Esophagus squamous epithelium (tissue), 5 donors: ENCODE measurements around the gene CEP95. TPM values are rescaled to one million over a fixed set of nuclear protein-coding genes. Genes with fewer than 3 reads are reported as not detected.

Experiments used
- DNase-seq: peaks from one replicate; lab custom pipeline; 2025; lab: John Stamatoyannopoulos, UW
- H3K27ac ChIP-seq, 4 donors: fragments of 200-600 bp; sonication (generic); one replicate each; pipeline ENCODE4 v1.5.1; 2016 to 2019; ENCODE audit warnings: mild to moderate bottlenecking in 1 of 4
- H3K27me3 ChIP-seq, 4 donors: fragments of 200-600 bp; sonication (generic); 1 replicate in 3 of 4; 2 replicates in 1 of 4; pipeline versions ENCODE4 v1.5.1 to v1.6.0; 2017 to 2021; ENCODE audit warnings: antibody characterized with exemption in 1 of 4
- H3K36me3 ChIP-seq, 3 donors: fragments of 200-600 bp; sonication (generic); one replicate each; pipeline ENCODE4 v1.5.1; 2016 to 2019
- H3K4me1 ChIP-seq, 3 donors: fragments of 200-600 bp; sonication (generic); one replicate each; pipeline ENCODE4 v1.5.1; 2017 to 2019
- H3K4me3 ChIP-seq, 4 donors: fragments of 200-600 bp; sonication (generic); 1 replicate in 3 of 4; 2 replicates in 1 of 4; pipeline ENCODE4 v1.5.1; 2016 to 2019; ENCODE audit warnings: mild to moderate bottlenecking in 2 of 4, moderate library complexity in 1 of 4
- H3K9me3 ChIP-seq, 3 donors: fragments of 200-600 bp; sonication (generic); one replicate each; pipeline ENCODE4 v1.5.1; 2016 to 2019
- CTCF ChIP-seq, 6 experiments: fragments of 450-650 bp in 4 of 6; fragments of 200-600 bp in 2 of 6; sonication (generic) in 2 of 6; IDR thresholded peaks; one replicate each; pipeline ENCODE4 v1.5.1; 2016 to 2019; ENCODE audit warnings: antibody characterized with exemption in 6 of 6, mild to moderate bottlenecking in 4 of 6, moderate library complexity in 4 of 6
- POLR2A ChIP-seq, 4 donors: fragments of 450-650 bp; IDR thresholded peaks; one replicate each; pipeline ENCODE4 v1.6.1; 2017; ENCODE audit warnings: antibody characterized with exemption in 4 of 4, mild to moderate bottlenecking in 4 of 4, moderate library complexity in 3 of 4
- WGBS, 2 donors: methylation state at CpG; one replicate each; pipeline ENCODE4 v1.1.5; 2018; 5-methylcytosine and 5-hydroxymethylcytosine counted together
- intact Hi-C: fragments of 100-400 bp; cut with DNase I; formaldehyde crosslinking; loops from one replicate; pipeline ENCODE4 v1.15.0; 2022
- total RNA-seq, 4 donors: library from RNA; depleted of rRNA; stranded (reverse); fragments of >200 nt; gene quantifications; one replicate each; pipeline ENCODE4 v1.1.0, GENCODE V29; 2016
- donor health status: DM: yes; HTN: yes; CAD: no.

The CEP95 gene
- total RNA-seq, 4 donors from 2014 or later = 10.3 to 44.1 (median 23.6) TPM

GRCh38 chr17:64498308-64499203 lies 8.2 kb upstream of the CEP95 start:
- Histone ChIP-seq H3K27ac (peak overlapping the region in 2 of 4 donors; percentile 0 to 90), H3K4me1 (peaks cover 14 to 96% (median 65%) of the 10 kb centered on the region in 3 donors), H3K9me3 (no peaks in the 10 kb centered on the region), H3K27me3 (no peaks in the 10 kb centered on the region), H3K4me3 (no peak overlapping the region), H3K36me3 (peaks cover 25 to 63% (median 45%) of the 10 kb centered on the region in 3 donors)
- WGBS, 2 donors = 59% methylated on average over 7 of the region's 7 CpGs
- no peak for TF ChIP-seq CTCF (IDR thresholded peaks at IDR 0.05)
- no peak for TF ChIP-seq POLR2A (IDR thresholded peaks at IDR 0.05)
- intact Hi-C loops = loop anchor here (10.0 kb wide), 1 partner anchor 74 kb away; no protein-coding TSS in a partner anchor
- no peak for DNase-seq

GRCh38 chr17:64499805-64500486 lies 6.8 kb upstream of the CEP95 start:
- peaks cover 25 to 76% (median 46%) of the 10 kb centered on the region in 3 donors for H3K36me3 ChIP-seq
- H3K27ac ChIP-seq = peak overlapping the region in 1 of 4 donors; percentile 12
- no peak for DNase-seq
- H3K9me3 ChIP-seq = no peaks in the 10 kb centered on the region
- H3K4me3 ChIP-seq = no peak overlapping the region
- H3K27me3 ChIP-seq = no peaks in the 10 kb centered on the region
- intact Hi-C loops = loop anchor here (10.0 kb wide), 1 partner anchor 75 kb away; no protein-coding TSS in a partner anchor
- WGBS, 2 donors = 62 to 70% methylated on average over 6 of the region's 6 CpGs
- no peak for TF ChIP-seq CTCF (IDR thresholded peaks at IDR 0.05)
- no peak for TF ChIP-seq POLR2A (IDR thresholded peaks at IDR 0.05)
- H3K4me1 ChIP-seq = peaks cover 22 to 94% (median 69%) of the 10 kb centered on the region in 3 donors

DNA sequence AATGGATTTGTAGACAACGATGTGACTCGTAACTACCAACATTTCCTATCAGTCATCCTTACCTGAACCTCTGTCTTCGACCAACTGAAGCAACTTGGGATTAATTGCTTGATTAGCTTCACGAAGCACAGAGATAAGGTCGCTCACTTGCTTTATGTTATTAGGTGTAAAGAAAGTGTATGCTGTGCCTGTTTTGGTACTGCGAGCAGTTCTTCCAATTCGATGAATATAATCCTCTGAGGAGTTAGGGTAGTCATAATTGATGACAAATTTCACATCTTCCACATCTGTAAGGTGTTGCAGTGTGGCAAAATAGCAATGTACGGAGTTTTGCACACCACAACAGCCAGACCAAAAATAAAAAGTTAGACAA lies 6.3 kb upstream of the CEP95 start:
- 80 to 88% methylated on average over 8 of the region's 8 CpGs for WGBS, 2 donors
- no peak for DNase-seq
- Histone ChIP-seq H3K27me3 (no peaks in the 10 kb centered on the region), H3K4me3 (no peak overlapping the region), H3K27ac (peak overlapping the region in 1 of 4 donors; percentile 12), H3K9me3 (no peaks in the 10 kb centered on the region), H3K4me1 (peaks cover 22 to 89% (median 64%) of the 10 kb centered on the region in 3 donors), H3K36me3 (peaks cover 25 to 77% (median 46%) of the 10 kb centered on the region in 3 donors)
- intact Hi-C loops = no loop called here
- TF ChIP-seq POLR2A (IDR thresholded peaks at IDR 0.05) = no peak
- no peak for TF ChIP-seq CTCF (IDR thresholded peaks at IDR 0.05)

DNA sequence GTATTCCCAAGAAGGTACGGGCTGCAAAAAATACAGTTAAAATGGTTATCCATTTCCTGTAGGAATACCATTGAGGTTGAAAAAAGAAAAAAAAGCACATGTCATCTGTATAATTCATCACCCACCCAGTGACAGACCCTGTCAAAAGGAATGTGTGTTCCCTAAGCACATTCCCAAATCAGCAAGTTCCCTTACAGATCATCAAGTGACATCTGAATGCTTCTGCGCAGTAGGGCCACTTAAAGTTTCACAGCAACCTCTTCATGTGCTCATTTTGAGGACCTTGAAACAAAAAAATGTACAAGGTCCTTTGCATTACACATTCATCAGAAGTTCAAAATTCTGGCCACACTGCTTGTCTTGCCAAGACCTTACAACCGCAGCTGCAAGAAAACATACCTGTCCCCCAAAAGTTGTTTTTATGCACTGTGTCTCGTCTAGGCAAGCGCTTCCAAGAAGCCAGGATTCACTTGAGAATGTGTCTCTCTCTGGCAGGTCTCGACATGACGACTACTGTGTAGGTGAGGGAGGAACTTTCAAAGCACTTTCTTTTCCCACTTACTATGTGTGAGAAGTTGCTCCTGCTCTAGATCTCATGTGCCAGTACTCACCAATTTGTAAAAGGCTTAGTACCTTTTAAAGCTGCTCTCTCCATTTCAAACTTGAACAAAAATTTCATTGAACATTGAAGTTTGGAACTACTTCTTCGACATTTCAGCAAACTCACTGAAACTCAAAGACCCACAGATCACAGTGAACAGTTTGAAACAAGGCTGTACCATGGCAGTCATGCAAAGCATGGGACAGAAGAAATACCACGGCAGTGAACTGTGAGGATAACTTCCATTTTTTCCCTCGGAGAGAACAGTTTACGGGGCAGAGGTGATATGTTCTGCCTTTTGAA lies 5.7 kb upstream of the CEP95 start:
- intact Hi-C loops = no loop called here
- H3K4me3 ChIP-seq = no peak overlapping the region
- no peaks in the 10 kb centered on the region for H3K27me3 ChIP-seq
- H3K36me3 ChIP-seq = peaks cover 25 to 77% (median 46%) of the 10 kb centered on the region in 3 donors
- peak overlapping the region; percentile 5 to 42 (median 20) for H3K27ac ChIP-seq
- no peak for DNase-seq
- WGBS, 2 donors = 45 to 47% methylated on average over 11 of the region's 11 CpGs
- no peaks in the 10 kb centered on the region for H3K9me3 ChIP-seq
- H3K4me1 ChIP-seq = peaks cover 22 to 82% (median 58%) of the 10 kb centered on the region in 3 donors
- TF ChIP-seq POLR2A (IDR thresholded peaks at IDR 0.05) (no peak), CTCF (IDR thresholded peaks at IDR 0.05) (no peak)
